HG02943 (cell line): ENCODE data around the gene OLFM4.

Source experiments
- ATAC-seq: cut with Tn5 transposase; IDR thresholded peaks from one replicate; pipeline ENCODE4 v1.9.1; 2021; ENCODE audit warnings: mild to moderate bottlenecking, low read depth, moderate library complexity; ENCODE audit not compliant: unreplicated experiment

Gene OLFM4, protein sequence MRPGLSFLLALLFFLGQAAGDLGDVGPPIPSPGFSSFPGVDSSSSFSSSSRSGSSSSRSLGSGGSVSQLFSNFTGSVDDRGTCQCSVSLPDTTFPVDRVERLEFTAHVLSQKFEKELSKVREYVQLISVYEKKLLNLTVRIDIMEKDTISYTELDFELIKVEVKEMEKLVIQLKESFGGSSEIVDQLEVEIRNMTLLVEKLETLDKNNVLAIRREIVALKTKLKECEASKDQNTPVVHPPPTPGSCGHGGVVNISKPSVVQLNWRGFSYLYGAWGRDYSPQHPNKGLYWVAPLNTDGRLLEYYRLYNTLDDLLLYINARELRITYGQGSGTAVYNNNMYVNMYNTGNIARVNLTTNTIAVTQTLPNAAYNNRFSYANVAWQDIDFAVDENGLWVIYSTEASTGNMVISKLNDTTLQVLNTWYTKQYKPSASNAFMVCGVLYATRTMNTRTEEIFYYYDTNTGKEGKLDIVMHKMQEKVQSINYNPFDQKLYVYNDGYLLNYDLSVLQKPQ

DNA sequence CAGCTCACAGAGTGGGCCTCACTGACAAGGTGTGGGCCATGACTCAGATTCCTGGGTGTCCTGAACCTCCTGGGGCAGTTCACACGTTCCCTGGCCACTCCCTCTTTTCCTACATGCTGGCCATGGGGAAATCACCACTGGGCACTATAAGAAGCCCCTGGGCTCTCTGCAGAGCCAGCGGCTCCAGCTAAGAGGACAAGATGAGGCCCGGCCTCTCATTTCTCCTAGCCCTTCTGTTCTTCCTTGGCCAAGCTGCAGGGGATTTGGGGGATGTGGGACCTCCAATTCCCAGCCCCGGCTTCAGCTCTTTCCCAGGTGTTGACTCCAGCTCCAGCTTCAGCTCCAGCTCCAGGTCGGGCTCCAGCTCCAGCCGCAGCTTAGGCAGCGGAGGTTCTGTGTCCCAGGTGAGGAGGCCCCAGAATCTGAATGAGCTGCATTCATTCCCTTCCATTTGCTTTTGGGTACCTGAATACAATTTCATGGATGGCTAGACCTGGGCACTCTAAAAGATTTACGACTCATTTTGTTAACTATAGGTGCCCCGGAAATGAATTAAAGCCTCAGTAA, at the start of gene OLFM4:
Gene OLFM4, plus strand, starts transcription at position 177 of the 567 bp plus-strand sequence. Its CDS starts 24 bp downstream, at position 201.
- no peak for ATAC-seq

DNA sequence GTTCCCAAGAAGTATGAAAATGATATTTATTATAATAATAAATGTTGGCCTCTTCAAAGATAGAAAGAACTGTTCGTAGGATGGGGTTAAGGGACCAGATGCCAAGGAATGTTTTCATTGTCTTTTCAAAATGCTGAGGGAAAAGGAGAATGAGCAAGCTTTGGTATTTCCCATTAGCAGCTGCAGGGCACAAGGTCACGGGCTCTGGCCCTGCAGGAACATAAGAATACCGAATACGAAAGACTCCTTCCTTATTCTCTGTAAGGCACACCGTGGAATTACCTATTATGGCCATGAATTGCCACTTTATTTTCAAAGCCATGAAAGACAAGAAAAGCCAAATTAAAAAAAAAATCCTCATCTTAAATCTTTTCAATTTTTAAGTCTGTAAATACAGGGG, 49.6 kb upstream of the OLFM4 start:
- ATAC-seq = no peak

DNA sequence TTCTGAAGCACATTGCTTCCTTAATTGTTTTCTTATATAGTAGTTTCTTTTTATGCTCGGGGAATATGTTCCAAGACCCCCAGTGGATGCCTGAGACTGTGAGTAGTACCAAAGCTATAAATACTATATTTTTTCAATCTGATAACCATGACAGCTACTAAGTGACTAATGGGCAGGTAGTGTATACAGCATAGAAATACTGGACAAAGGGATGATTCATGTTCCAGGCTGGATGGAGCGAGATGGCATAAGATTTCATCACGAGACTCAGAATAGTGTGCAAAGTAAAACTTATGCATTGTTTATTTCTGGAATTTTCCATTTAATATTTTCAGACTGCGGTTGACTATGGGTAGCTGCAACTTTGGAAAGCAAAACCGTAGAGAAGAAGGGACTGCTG, 47.9 kb upstream of the OLFM4 start:
- no peak for ATAC-seq

DNA sequence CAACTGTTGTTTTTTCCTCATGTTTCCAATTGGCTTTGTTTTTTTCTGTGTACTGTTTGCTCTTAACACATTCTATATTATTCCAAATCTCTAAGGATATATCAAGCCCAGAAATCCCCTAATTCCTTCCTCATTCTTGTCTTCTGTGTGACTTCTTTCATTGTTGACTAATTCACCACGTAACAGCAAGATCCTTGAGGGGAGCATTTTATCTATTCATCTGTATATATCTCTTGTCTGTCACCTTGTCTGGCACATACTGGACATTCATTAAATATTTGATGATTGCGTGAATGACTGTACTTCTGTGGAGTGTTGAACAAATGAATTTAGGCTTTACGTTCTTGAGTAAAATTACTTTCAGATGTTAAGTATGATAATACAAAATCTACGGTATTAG, 44.8 kb upstream of the OLFM4 start:
- ATAC-seq = no peak

DNA sequence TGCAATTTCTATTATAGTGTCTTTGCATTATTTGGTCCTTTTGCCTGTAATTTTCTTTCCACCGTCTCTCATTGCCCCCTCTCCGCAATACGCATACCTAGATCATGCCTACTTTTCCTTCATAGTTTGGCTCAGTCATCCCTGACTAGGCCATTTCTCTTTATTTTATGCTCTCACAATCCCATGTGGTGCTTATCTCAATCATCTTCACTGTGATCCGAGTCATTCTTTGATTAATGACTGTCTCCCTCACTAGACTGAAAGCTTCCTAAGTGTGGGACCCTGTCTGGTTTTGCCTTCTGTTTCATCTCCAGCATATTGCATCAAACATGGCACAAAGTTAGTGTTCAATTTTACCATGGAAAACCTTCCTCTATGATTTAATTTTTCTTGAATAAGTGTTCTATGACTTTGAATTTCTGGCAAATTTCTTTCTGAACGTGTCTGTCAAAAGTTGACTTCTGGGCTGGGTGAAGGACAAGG, 43.7 kb upstream of the OLFM4 start:
- ATAC-seq = no peak

DNA sequence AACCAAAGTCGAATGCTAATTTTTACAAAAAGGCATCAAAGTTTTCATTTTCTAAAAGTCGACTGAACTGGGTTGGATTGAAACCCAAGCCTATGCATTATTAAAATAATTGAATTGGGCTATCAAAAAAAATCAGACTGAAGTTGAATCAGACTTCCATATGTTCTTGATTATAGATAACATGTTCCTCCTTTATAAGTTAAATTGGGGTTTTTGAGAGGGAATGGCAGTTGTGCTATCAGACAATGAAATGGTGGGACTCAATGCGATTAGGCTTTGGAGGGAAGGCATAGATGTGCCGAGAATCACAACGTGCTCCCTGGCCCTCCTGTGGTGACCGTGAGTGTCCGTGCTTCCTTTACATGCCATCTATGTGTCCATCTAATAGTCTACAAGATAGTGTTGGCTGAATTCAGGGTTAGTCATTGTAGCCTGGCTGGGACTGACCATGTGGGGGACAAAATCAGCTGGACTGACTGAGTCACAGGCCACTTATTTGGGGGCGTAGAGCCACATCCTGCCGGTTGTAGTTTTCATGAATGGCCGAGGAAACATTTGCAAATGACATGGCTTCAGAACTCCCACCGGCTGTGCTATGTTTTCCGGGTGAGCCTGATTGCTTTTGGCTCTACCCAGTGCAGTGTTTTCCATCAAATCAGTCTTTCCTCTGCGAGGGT, 37.1 kb upstream of the OLFM4 start:
- no peak for ATAC-seq

DNA sequence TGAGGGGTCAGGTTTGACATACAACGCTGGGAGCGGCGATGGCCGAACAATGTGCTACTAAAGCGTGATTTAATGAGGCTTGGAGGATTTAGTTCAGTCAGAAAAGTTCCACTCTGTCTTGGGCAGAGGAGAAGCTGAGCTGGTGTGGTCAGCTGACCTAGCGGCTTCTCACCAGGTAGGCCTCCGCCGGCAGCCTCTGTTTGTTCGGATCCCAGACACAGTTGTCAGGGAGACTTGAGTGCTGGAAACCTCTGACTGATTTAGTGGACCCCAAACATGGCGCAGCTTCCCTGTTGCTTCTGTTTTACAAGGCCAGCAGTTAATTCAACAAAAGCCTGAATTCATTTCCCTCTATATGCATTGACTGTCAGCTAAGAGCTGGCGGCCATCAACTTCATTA, 36.5 kb upstream of the OLFM4 start:
- ATAC-seq = no peak

DNA sequence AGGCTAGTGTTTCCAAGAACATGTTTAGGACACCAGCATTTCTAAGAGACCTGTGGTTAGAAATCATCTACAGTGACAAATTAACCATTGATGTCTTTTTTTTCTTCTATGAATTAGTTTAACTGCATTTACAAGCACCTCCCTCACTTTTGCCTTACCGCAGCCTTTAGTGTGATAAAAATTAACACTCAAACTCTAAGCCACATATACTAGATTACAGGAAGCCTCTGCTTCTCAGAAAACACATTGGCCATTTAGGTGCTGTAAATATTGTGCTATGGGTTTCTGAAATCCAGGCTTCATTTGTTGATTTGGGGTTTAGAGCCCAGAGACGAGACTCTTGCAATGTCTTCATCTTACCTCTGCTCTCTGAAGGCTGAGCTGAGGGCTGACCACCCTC, 34.6 kb upstream of the OLFM4 start:
- no peak for ATAC-seq

DNA sequence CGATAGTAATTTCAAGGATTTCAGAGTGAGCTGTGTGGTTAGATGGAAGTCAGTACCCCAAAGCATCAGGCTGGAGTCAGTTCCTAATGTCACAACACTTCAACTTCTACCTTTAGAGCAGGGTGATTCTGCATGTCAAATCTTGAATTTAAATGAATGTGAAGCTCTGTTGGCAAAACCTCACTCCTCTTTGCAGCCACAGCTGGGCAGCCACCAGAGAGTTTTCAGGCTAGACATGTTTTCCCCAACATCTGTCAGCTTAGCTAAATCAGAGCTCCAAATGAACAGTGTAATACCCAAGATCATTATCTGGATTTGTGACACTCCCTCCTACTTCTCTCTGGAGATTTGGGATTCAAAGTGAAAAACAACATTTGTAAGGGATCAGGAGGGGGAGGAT, 33.7 kb upstream of the OLFM4 start:
- ATAC-seq = no peak

DNA sequence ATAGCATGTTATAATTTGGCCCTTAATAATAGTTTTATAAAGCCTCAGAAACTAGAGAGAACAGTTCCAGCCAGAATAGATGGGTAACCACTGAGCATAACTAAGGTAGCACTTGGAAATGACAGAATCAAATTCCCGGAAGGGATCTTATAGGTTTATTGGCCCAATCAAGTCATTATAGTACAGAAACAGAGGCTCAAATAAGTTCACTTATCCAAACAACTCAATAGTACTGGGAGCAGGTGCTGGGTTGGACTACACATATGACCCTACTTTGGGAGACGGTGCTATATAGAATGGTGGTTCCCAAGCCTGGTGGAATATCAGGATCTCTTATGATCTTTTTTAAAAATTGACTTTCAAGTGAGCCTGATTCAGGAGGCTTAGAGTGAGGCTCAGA, 32.7 kb upstream of the OLFM4 start:
- ATAC-seq = no peak

DNA sequence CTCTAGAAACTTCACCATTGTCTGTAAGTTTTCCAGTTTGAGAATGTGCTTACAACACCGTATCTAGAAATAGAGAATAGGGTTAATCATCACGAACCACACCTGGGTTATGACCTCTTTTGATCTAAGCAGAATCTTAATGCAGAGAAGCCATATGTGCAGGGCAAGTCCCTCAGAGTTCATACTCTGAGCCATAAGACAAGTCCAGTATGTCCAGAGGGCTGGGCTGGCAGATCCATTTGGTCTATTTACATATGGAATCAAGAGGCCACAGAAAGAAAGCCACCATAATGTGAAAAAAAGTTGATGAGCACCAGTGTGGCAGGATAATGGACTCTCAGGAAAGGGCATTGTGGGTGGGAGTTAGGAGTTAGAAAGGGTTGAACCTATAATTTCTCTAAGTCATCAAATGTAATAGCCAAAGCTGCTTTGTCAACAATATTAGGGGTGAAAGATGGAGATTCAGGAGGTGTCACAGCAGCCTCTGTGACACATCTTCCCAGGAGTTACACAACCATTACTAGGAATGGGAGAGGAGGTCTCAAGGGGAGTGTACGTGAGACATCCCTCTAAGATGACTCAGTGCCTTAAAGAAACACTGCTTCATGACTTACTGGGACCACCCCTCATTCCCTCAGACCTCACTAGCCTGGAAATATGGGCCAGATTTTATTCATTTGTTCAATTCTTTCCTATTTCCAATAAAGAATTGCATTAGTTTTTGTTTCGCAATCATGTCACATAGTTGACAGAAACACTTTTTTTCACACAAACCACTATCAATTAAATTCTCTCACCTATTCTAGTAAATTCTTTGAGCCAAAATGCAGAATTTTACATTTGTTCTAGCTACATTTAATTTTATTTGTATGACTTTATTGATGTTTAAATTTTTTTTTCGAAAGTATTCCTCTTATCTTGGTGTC, 30.4 kb upstream of the OLFM4 start:
- ATAC-seq = no peak

DNA sequence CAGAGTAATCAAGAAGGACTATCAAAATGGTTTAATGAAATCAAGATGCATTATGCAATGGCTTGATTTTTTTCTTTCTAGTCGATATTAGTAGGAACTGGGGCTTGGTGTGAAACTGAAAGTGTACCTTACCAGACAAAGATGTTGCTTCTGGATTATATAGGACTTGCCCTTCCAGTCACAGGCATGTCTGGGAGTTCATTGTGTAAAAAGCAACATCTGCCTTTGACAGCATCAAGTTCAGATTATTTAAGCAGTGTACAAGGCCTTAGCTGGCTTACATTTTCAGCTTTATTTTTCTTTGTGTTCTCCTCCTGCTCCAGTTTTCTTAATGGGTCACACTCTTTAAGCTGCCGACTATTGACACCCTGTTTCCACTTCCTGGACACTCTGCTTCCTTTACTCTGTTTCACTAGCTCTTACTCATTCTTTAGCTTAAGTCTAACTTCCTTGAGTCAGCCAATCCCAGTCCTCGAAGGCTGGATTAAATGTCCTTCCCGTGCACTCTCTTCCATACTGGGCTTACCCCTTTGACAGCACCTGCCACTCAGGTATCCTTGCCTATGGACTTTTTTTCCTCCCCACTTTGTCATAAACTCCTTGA, 29.4 kb upstream of the OLFM4 start:
- no peak for ATAC-seq

DNA sequence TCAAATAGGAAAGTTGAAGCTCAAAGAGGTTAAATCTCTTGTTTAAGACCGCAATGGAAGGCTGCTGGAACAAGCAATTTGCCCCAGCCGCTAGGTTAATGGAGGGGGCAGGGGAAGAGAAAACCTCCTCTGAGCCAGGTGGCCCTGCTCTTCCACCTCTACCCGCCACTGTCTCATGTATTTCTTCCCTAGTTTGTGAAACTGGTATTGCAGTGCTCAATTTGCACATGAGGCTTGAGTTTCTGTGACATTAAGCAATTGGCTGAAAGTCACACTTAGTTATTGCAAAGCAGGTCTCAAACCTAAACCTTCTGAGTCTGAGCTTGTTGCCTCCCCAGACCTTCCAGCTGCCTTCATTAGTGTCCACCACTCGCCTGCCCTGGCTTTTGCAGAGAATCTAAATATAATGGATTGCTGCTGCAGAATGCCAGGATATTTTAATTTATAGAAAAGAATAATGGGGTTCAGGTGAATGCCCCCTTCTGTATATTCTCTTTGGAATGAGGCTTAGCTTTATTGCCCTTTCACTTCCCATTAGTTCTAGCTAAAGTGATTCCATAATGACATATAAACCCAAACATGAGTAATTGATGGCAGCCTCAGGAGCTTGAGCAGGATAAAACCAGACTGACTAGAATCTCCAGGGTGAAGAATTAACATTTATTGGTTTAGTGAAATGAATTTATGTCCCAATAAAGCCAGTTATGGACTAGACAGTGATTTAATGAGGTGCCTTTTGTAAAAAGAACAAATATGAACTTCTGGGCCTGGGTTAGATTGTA, 27.0 kb upstream of the OLFM4 start:
- ATAC-seq = no peak

DNA sequence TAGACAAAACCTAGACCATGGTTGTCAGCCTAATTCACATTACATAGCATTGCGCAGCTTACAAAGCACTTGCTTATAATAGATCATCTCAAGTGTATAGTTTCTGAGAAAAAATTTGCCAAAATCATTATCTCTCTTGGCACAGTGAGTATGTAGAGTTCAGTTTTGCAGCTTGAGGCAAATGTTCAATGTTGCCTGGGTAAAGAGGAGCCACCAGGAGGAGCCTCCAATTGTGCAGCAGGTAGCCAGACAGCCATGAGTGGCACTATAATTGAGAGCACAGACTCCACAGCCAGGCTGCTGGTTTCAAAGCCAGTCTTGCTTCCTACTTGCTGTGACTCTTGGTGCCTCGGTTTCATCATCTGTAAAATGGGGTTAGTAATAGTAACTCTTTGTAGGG, 24.0 kb upstream of the OLFM4 start:
- no peak for ATAC-seq

DNA sequence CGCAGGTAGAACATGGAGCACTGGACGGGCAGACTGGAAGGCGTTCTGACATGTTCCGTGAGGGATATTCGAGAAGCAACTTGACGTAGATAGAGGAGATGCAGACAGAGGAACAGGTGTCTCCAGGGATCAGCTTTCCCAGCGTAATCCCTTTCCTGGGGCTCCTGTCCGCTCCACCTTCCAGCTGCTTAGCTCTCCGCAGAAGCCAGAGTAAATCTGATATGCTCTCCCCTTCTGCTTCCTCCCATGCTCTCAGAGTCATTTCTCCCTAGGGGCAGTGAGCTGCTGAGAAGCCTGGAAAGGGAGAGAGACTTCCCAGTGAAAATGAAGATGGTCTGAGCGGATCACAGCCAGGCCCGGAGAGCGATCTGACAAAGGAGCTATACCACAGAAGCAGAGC, 23.0 kb upstream of the OLFM4 start:
- no peak for ATAC-seq

DNA sequence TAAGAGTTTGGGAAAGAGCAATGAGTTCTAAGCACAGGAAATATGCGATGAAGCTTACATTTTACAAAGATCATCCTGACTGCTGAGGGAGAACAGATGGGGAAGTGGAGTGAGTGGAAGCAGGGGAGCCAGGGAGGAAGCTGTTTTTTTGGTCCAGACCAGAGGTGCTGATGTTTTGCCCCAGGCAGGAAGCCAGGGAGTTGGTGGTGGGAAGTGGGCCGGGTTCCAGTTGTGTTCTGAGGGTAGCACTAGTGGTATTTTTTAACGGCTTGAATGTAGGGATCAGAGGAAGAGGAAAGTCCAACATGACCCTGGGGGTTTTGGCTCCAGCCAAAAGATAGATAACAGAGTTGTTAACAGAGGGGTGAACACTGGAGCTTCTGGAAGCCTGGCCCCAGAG, 20.7 kb upstream of the OLFM4 start:
- no peak for ATAC-seq

DNA sequence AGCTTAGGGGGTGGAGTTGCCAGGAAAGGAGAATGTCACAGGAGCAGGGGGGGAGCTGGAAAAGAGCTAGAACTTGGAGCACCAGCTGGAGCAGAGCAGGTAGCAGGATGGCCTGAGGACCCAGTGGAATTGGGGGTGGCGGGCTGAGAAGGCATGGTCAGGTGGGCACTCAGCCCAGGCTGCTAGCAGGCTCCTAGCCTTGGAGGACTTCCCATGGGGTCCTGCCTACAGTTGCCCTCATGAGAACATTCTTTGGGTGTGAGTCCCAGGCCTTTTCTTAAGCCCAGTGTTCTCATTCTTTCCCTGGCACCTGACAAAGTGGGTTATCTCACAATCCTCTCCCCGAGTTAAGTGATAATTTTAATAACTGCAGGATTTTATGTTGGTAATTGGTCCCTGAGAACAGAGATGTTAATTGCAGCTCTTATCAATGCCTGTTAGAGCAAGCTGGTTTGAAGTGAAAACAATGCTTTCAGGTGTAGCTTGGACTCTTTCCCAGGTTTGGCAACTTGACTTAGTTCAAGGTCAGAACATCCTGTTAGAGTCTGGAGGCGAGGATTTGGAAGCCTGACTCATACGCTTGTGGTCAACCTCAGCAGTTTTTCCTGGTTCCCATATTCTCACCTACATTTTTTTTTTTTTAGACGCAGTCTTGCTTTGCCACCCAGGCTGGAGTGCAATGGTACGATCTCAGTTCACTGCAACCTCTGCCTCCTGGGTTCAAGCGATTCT, 18.1 kb upstream of the OLFM4 start:
- no peak for ATAC-seq

DNA sequence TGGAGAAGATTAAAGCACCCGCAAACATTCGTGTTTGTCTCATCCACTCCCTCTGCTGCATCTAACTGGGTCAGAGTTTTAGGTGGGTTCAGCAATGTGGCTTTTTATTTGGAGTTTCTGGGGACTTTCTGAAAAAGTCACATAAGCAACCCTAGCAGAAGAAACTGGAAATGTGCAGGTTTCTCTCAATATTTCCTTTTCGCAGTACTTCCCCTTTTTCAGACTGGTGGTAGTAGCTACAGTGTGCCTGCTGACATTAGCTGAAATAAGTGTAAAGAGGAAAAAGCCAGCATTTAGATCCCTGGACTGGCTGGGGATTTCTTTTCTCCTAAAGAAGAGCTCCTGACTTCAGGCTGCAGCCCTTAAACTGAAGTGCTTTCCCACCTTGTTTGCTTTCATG, 15.9 kb upstream of the OLFM4 start:
- no peak for ATAC-seq

DNA sequence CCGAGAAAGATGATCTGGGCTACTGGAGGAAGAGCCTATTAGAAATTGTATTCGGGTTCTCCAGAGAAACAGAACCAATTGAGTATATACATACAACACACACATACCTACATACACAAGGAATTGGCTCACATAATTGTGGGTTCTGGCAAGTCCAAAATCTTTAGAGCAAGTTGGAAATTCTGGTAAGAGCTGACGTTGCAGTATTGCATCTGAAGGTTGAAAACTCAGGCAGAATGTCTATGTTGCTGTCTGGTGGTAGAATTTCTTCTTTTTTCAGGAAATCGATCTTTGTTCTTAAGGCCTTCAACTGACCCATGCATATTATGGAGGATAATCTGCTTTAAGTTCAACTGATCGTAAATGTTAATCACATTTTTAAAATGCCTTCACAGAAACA, 15.5 kb upstream of the OLFM4 start:
- no peak for ATAC-seq
